GM21528 (cell line): ENCODE results near the gene CDT1.

Experiments
- ATAC-seq: cut with Tn5 transposase; IDR thresholded peaks from one replicate; pipeline ENCODE4 v1.9.1; 2021; ENCODE audit warnings: mild to moderate bottlenecking, moderate library complexity; ENCODE audit not compliant: unreplicated experiment, low FRiP score

CDT1 gene

GRCh38 chr16:88834670-88835069 is 31.1 kb downstream of the CDT1 start:
- ATAC-seq = no peak

- no peak for ATAC-seq
Measured at GRCh38 chr16:88835383-88835782, 31.8 kb downstream of the CDT1 start.

- no peak for ATAC-seq
Measured at GRCh38 chr16:88835818-88836217, 32.2 kb downstream of the CDT1 start.

- ATAC-seq = no peak
Measured at GRCh38 chr16:88836791-88837190, 33.2 kb downstream of the CDT1 start.

GRCh38 chr16:88837806-88838205 is 34.2 kb downstream of the CDT1 start:
- ATAC-seq = no peak

- ATAC-seq = no peak
Measured at GRCh38 chr16:88838566-88838965, 35.0 kb downstream of the CDT1 start.

GRCh38 chr16:88839026-88839529 is 35.5 kb downstream of the CDT1 start:
- ATAC-seq = no peak

GRCh38 chr16:88839745-88840599 is 36.4 kb downstream of the CDT1 start:
- ATAC-seq = no peak

GRCh38 chr16:88840600-88841215 is 37.1 kb downstream of the CDT1 start:
- ATAC-seq = no peak

- no peak for ATAC-seq
Measured at GRCh38 chr16:88841521-88842307, 38.1 kb downstream of the CDT1 start.

GRCh38 chr16:88842308-88842756 is 38.7 kb downstream of the CDT1 start:
- no peak for ATAC-seq

GRCh38 chr16:88842806-88843205 is 39.2 kb downstream of the CDT1 start:
- no peak for ATAC-seq

GRCh38 chr16:88843256-88843655 is 39.7 kb downstream of the CDT1 start:
- ATAC-seq = no peak

GRCh38 chr16:88844419-88845036 is 40.9 kb downstream of the CDT1 start:
- ATAC-seq = no peak

GRCh38 chr16:88846088-88846487 is 42.5 kb downstream of the CDT1 start:
- no peak for ATAC-seq

GRCh38 chr16:88847654-88848053 is 44.1 kb downstream of the CDT1 start:
- no peak for ATAC-seq

GRCh38 chr16:88848557-88848956 is 45.0 kb downstream of the CDT1 start:
- ATAC-seq = no peak

GRCh38 chr16:88850531-88851199 is 47.1 kb downstream of the CDT1 start:
- no peak for ATAC-seq

GRCh38 chr16:88851616-88852015 is 48.0 kb downstream of the CDT1 start:
- no peak for ATAC-seq

- no peak for ATAC-seq
Measured at GRCh38 chr16:88853325-88853941, 49.8 kb downstream of the CDT1 start.
